PC-9 (cell line): Measurements from ENCODE around the gene ANKFN1. TPM values are rescaled to one million over a fixed set of nuclear protein-coding genes. Genes with fewer than 3 reads are reported as not detected.

Experiments
- BruUV-seq: library from RNA; stranded (reverse); fragments of 400-500 nt; replicated peaks from 2 replicates; lab custom pipeline; 2021; lab: Mats Ljungman, UMichigan
- CTCF ChIA-PET: fragments of 300-600 bp; sonication (Branson Sonifier 250); formaldehyde crosslinking; loops from one replicate; lab custom pipeline; 2022; ENCODE audit warnings: antibody characterized with exemption; lab: Charles Lee
- POLR2A ChIA-PET: fragments of 300-600 bp; sonication (Branson Sonifier 250); formaldehyde crosslinking; loops from one replicate; lab custom pipeline; 2022; ENCODE audit warnings: antibody characterized with exemption; ENCODE audit not compliant: unreplicated experiment; lab: Charles Lee
- DNase-seq, 2 experiments: peaks; one replicate each; pipeline versions ENCODE4 v3.0.0 to v3.0.0-alpha.2; 2015 to 2022; ENCODE audit warnings: mixed read lengths in 1 of 2
- H2AFZ ChIP-seq: fragments of 200-600 bp; sonication (generic); 2 replicates; pipeline ENCODE4 v1.8.1; 2017; ENCODE audit warnings: antibody characterized with exemption
- H3F3A ChIP-seq: fragments of 200-600 bp; sonication (generic); 2 replicates; pipeline ENCODE4 v1.8.1; 2017; ENCODE audit warnings: antibody characterized with exemption, mild to moderate bottlenecking, low read depth; ENCODE audit not compliant: insufficient read depth
- H3K27ac ChIP-seq: fragments of 200-600 bp; sonication (generic); 2 replicates; pipeline ENCODE4 v1.6.1; 2016; ENCODE audit warnings: mixed run types
- H3K27me3 ChIP-seq: fragments of 200-600 bp; sonication (generic); 2 replicates; pipeline ENCODE4 v1.6.1; 2016; ENCODE audit warnings: low read depth, mixed run types; ENCODE audit not compliant: insufficient read depth
- H3K36me3 ChIP-seq: fragments of 200-600 bp; sonication (generic); 2 replicates; pipeline ENCODE4 v1.6.1; 2016; ENCODE audit warnings: low read depth, mixed run types
- H3K4me1 ChIP-seq: fragments of 200-600 bp; sonication (generic); replicated peaks from 2 replicates; pipeline ENCODE4 v1.6.1; 2016; ENCODE audit warnings: mixed run types; ENCODE audit not compliant: insufficient read depth
- H3K4me2 ChIP-seq: fragments of 200-600 bp; sonication (generic); 2 replicates; pipeline ENCODE4 v1.6.1; 2017; ENCODE audit warnings: mixed run types
- H3K4me3 ChIP-seq: fragments of 200-600 bp; sonication (generic); 2 replicates; pipeline ENCODE4 v1.6.1; 2016; ENCODE audit warnings: mixed run types
- H3K79me2 ChIP-seq: fragments of 200-600 bp; sonication (generic); 2 replicates; pipeline ENCODE4 v1.6.1; 2017; ENCODE audit warnings: low read depth, mixed run types
- H3K9me2 ChIP-seq: fragments of 200-600 bp; sonication (generic); 2 replicates; pipeline ENCODE4 v1.8.1; 2017; ENCODE audit warnings: mild to moderate bottlenecking; ENCODE audit not compliant: insufficient read depth
- H3K9me3 ChIP-seq: fragments of 200-600 bp; sonication (generic); 2 replicates; pipeline ENCODE4 v1.8.1; 2016; ENCODE audit warnings: low read depth; ENCODE audit not compliant: insufficient read depth
- H4K20me1 ChIP-seq: fragments of 200-600 bp; sonication (generic); 2 replicates; pipeline ENCODE4 v1.8.1; 2017; ENCODE audit not compliant: insufficient read depth
- CTCF ChIP-seq: fragments of 200-600 bp; sonication (generic); conservative IDR thresholded peaks from 2 replicates; pipeline ENCODE4 v1.6.1; 2017; ENCODE audit warnings: mixed run types, antibody characterized with exemption, mild to moderate bottlenecking, moderate library complexity
- EZH2 ChIP-seq: fragments of 200-600 bp; sonication (generic); IDR thresholded peaks from 2 replicates; pipeline ENCODE4 v1.8.0; 2017; ENCODE audit warnings: antibody characterized with exemption, low read depth
- intact Hi-C: fragments of 100-400 bp; cut with micrococcal nuclease; formaldehyde crosslinking; loops from one replicate; pipeline ENCODE4 v1.10.0; 2022; ENCODE audit not compliant: unreplicated experiment
- total RNA-seq: library from RNA; stranded (reverse); gene quantifications from 2 replicates; pipeline ENCODE4 v1.2.3, GENCODE V29; 2021

The ANKFN1 gene
- total RNA-seq, 1 experiment from 2014 or later, result not detected

DNA sequence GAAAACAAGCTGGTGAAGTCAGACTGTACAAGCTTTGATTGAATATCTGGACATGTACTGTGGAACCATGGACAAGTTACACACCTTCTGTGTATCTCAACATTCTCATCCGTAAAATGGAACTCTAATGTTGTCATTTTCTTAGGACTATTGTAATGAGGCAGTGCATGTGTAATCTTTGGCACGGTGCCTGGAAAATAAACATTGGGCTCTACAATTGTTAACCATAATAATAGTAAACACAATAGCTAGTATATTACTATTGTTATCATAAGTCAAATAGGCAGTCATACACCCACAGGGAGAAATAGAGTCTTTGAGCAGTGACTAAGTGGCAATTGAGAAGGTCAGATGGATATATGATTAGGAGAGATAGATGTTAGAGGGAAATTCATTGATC lies 39.8 kb upstream of the ANKFN1 start:
- no peak for DNase-seq
- Histone ChIP-seq H3K9me2 (no peaks in the 10 kb centered on the region; the same call in 1 of the 2 replicates), H3K4me3 (no peak overlapping the region), H3K79me2 (no peaks in the 10 kb centered on the region), H3K9me3 (no peaks in the 10 kb centered on the region), H3K27me3 (no peaks in the 10 kb centered on the region), H3K4me1 (no peaks in the 10 kb centered on the region), H4K20me1 (no peaks in the 10 kb centered on the region), H3K27ac (no peak overlapping the region), H2AFZ (no peak overlapping the region), H3K4me2 (no peak overlapping the region), H3F3A (no peaks in the 10 kb centered on the region), H3K36me3 (no peaks in the 10 kb centered on the region)
- ChIA-PET CTCF (no interaction called here), POLR2A (no interaction called here)
- BruUV-seq, result no TSS peak
- intact Hi-C loops, result no loop called here
- TF ChIP-seq CTCF (no peak), EZH2 (no peak)

DNA sequence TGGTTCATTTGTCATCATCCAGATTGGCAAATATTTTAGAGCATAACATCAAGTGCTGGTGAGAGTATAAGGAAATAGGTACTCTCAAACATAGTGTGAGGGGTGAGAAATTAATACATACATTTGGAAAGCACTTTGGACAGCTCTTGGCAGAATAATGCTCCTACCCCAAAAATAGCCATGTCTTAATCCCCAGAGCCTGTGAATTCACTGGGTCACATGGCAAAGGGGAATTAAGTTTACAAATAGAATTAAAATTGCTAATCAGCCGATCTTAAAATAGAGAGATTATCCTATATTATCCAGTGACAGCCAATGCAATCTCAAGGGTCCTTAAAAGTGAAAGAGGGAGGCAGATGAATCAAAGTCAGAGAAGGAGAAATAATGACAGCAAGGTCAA lies 38.8 kb upstream of the ANKFN1 start:
- no TSS peak for BruUV-seq

DNA sequence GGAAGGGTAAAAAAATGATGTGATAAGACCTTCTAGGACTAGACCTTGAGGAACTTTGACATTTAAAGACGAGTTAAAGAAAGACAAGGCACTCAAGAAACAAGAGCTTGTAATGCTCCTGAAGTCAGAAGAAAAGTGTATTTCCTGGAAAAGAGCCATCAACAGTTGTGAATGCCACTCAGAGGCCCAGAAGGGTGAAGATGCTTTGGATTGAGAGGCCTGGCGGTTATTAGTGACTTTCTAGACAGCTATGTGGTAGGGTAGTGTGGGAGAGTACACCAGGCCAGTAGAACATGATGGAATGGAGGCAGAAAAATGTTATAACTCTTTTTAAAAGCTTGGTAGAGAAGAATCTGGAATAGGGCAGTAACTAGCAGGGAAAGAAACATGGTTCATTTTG lies 34.1 kb upstream of the ANKFN1 start:
- BruUV-seq, result no TSS peak
- H3K27ac ChIP-seq, result no peak overlapping the region
- intact Hi-C loops, result no loop called here
- TF ChIP-seq EZH2 (no peak), CTCF (no peak)
- H3K4me1 ChIP-seq, result no peaks in the 10 kb centered on the region
- no peak for DNase-seq
- peaks cover 6% of the 10 kb centered on the region; the same call in 1 of the 2 replicates for H3K27me3 ChIP-seq
- no peaks in the 10 kb centered on the region for H3K79me2 ChIP-seq
- CTCF ChIA-PET, result no interaction called here
- no peaks in the 10 kb centered on the region for H4K20me1 ChIP-seq
- no peaks in the 10 kb centered on the region for H3K9me3 ChIP-seq
- no peaks in the 10 kb centered on the region for H3K36me3 ChIP-seq
- no peak overlapping the region for H2AFZ ChIP-seq
- no peak overlapping the region for H3K4me2 ChIP-seq
- no peaks in the 10 kb centered on the region for H3F3A ChIP-seq
- no peaks in the 10 kb centered on the region for H3K9me2 ChIP-seq
- POLR2A ChIA-PET, result no interaction called here
- H3K4me3 ChIP-seq, result no peak overlapping the region

More for the DNA sequence above, 38.8 kb upstream of the ANKFN1 start:
- Histone ChIP-seq H3K9me3 (no peaks in the 10 kb centered on the region), H3K27me3 (no peaks in the 10 kb centered on the region), H3F3A (no peaks in the 10 kb centered on the region), H3K27ac (no peak overlapping the region), H3K4me2 (no peak overlapping the region), H2AFZ (no peak overlapping the region), H4K20me1 (no peaks in the 10 kb centered on the region), H3K79me2 (no peaks in the 10 kb centered on the region), H3K4me3 (no peak overlapping the region), H3K36me3 (no peaks in the 10 kb centered on the region), H3K4me1 (no peaks in the 10 kb centered on the region), H3K9me2 (no peaks in the 10 kb centered on the region)
- DNase-seq, result no peak
- intact Hi-C loops, result no loop called here
- TF ChIP-seq CTCF, result no peak
- no peak for TF ChIP-seq EZH2
- CTCF ChIA-PET, result no interaction called here
- POLR2A ChIA-PET, result no interaction called here
